ENCODE measurements around the gene MRGPRG. TPM values are rescaled to one million over a fixed set of nuclear protein-coding genes. Genes with fewer than 3 reads are reported as not detected.

Gene MRGPRG
- total RNA-seq, 2 experiments from 2014 or later: not detected

- CTCF ChIA-PET: no interaction called here
- intact Hi-C loops (cut with DNase I, micrococcal nuclease): loop anchor here in 1 of 2 experiments (5.0 kb wide), 1 partner anchor 182 kb away; no protein-coding TSS in a partner anchor
Observed at GRCh38 chr11:3219281-3219892, 774 bp upstream of the MRGPRG start.

GRCh38 chr11:3217818-3218482, 663 bp downstream of the MRGPRG start:
- Mint-ChIP-seq H3K27me3 (peaks cover 21% of the 10 kb centered on the region), H3K36me3 (ENCODE audit: low read depth) (no peaks in the 10 kb centered on the region), H3K4me1 (ENCODE audit: low read depth) (peaks cover 4% of the 10 kb centered on the region), H3K27ac (no peak overlapping the region), H3K9me3 (no peaks in the 10 kb centered on the region), H3K4me3 (no peak overlapping the region)
- H3K36me3 ChIP-seq (ENCODE audit: insufficient read depth, low read length): no peaks in the 10 kb centered on the region
- H3K9me3 ChIP-seq (ENCODE audit: control insufficient read depth in 1 of 2, insufficient read depth in 1 of 2, low read length in 2 of 2): peaks cover 0 to 4% of the 10 kb centered on the region in 2 experiments
- H3K27me3 ChIP-seq (ENCODE audit: control insufficient read depth in 1 of 2, insufficient read depth in 2 of 2, low read length in 2 of 2): peaks cover 5 to 8% of the 10 kb centered on the region in 2 experiments
- H3K4me3 ChIP-seq (ENCODE audit: low read length): no peak overlapping the region
- no peak for TF ChIP-seq CTCF (IDR thresholded peaks at IDR 0.05)
- no peak for ATAC-seq (ENCODE audit: poor library complexity)
- peak in 1 of 14 experiments; percentile 28 for DNase-seq
- H3K27ac ChIP-seq (ENCODE audit: low read depth in 1 of 2, low read length in 2 of 2): no peak overlapping the region
- ChIA-PET POLR2A (no interaction called here), CTCF (no interaction called here)
- H3K4me1 ChIP-seq (ENCODE audit: insufficient read depth, low read length): peaks cover 9% of the 10 kb centered on the region
- intact Hi-C loops (cut with DNase I, micrococcal nuclease): loop anchor here (2.0 to 5.0 kb wide), 3 partner anchors 107 to 685 kb away; no protein-coding TSS in a partner anchor

More at GRCh38 chr11:3219281-3219892, 774 bp upstream of the MRGPRG start:
- ATAC-seq (ENCODE audit: poor library complexity) (no peak), DNase-seq (peak in 2 of 14 experiments; percentile 11 to 28)
- Histone ChIP-seq H3K4me3 (ENCODE audit: low read length) (no peak overlapping the region), H3K36me3 (ENCODE audit: insufficient read depth, low read length) (no peaks in the 10 kb centered on the region), H3K4me1 (ENCODE audit: insufficient read depth, low read length) (peaks cover 15% of the 10 kb centered on the region), H3K27me3 (ENCODE audit: control insufficient read depth in 1 of 2, insufficient read depth in 2 of 2, low read length in 2 of 2) (peaks cover 5 to 8% of the 10 kb centered on the region in 2 experiments), H3K27ac (ENCODE audit: low read depth in 1 of 2, low read length in 2 of 2) (no peak overlapping the region), H3K9me3 (ENCODE audit: control insufficient read depth in 1 of 2, insufficient read depth in 1 of 2, low read length in 2 of 2) (peaks cover 0 to 4% of the 10 kb centered on the region in 2 experiments)
- Mint-ChIP-seq H3K4me3 (no peak overlapping the region), H3K4me1 (ENCODE audit: low read depth) (peaks cover 8% of the 10 kb centered on the region), H3K9me3 (no peaks in the 10 kb centered on the region), H3K36me3 (ENCODE audit: low read depth) (no peaks in the 10 kb centered on the region), H3K27ac (no peak overlapping the region), H3K27me3 (peaks cover 27% of the 10 kb centered on the region)
- POLR2A ChIA-PET: no interaction called here
- no peak for TF ChIP-seq CTCF (IDR thresholded peaks at IDR 0.05)

GRCh38 chr11:3216027-3216525, 2.5 kb downstream of the MRGPRG start:
- Histone ChIP-seq H3K9me3 (ENCODE audit: control insufficient read depth in 1 of 2, insufficient read depth in 1 of 2, low read length in 2 of 2) (peaks cover 0 to 4% of the 10 kb centered on the region in 2 experiments), H3K4me3 (ENCODE audit: low read length) (no peak overlapping the region), H3K27me3 (ENCODE audit: control insufficient read depth in 1 of 2, insufficient read depth in 2 of 2, low read length in 2 of 2) (peaks cover 5 to 8% of the 10 kb centered on the region in 2 experiments), H3K27ac (ENCODE audit: low read depth in 1 of 2, low read length in 2 of 2) (no peak overlapping the region), H3K36me3 (ENCODE audit: insufficient read depth, low read length) (no peaks in the 10 kb centered on the region), H3K4me1 (ENCODE audit: insufficient read depth, low read length) (peaks cover 5% of the 10 kb centered on the region)
- CTCF ChIA-PET: no interaction called here
- Mint-ChIP-seq H3K36me3 (ENCODE audit: low read depth) (no peaks in the 10 kb centered on the region), H3K4me1 (ENCODE audit: low read depth) (no peaks in the 10 kb centered on the region), H3K9me3 (no peaks in the 10 kb centered on the region), H3K27ac (no peak overlapping the region), H3K4me3 (no peak overlapping the region), H3K27me3 (peaks cover 21% of the 10 kb centered on the region)
- ATAC-seq (ENCODE audit: poor library complexity): no peak
- no peak for TF ChIP-seq CTCF (IDR thresholded peaks at IDR 0.05)
- intact Hi-C loops (cut with DNase I, micrococcal nuclease): loop anchor here (2.0 to 5.0 kb wide), 3 partner anchors 105 to 683 kb away; no protein-coding TSS in a partner anchor
- no peak for DNase-seq
- POLR2A ChIA-PET: no interaction called here

All from CD4-positive, alpha-beta T cell (primary cell).